ENCODE results near the gene APH1A. TPM values are rescaled to one million over a fixed set of nuclear protein-coding genes. Genes with fewer than 3 reads are reported as not detected.

APH1A gene
- total and polyA plus RNA-seq, 2 of the 13 experiments (the other 11 are each of a cell fraction or from before 2014, with no cell fraction given): 114 to 130 TPM

GRCh38 chr1:150268340-150268704, 494 bp downstream of the APH1A start (continued):
- 0 out of 2 replicates have a peak, but pooled peaks have one; percentile 52 for TF ChIP-seq ZBTB4 (CRISPR knock-in tag; IDR thresholded peaks at IDR 0.05; ENCODE audit: borderline replicate concordance)
- no peak for TF ChIP-seq ZNF503 (CRISPR knock-in tag; IDR thresholded peaks at IDR 0.05)
- no peak for TF ChIP-seq MAZ (IDR thresholded peaks at IDR 0.05; ENCODE audit: borderline replicate concordance, low read depth, low read length)
- TF ChIP-seq MAZ (CRISPR knock-in tag; IDR thresholded peaks at IDR 0.05; ENCODE audit: low read depth): no peak
- peak; percentile 61; the same call in 1 of the 2 replicates for TF ChIP-seq PAX8 (CRISPR knock-in tag; IDR thresholded peaks at IDR 0.05; ENCODE audit: borderline replicate concordance)
- TF ChIP-seq MTERF4 (CRISPR knock-in tag; IDR thresholded peaks at IDR 0.05): 0 out of 2 replicates have a peak, but pooled peaks have one; percentile 11
- TF ChIP-seq MXD1 (CRISPR knock-in tag; IDR thresholded peaks at IDR 0.05): no peak
- TF ChIP-seq GATAD2A (CRISPR knock-in tag; IDR thresholded peaks at IDR 0.05): no peak
- TF ChIP-seq KLF13 (CRISPR knock-in tag; IDR thresholded peaks at IDR 0.05): 0 out of 2 replicates have a peak, but pooled peaks have one; percentile 58
- TF ChIP-seq ZNF558 (CRISPR knock-in tag; IDR thresholded peaks at IDR 0.05; ENCODE audit: borderline replicate concordance): 0 out of 2 replicates have a peak, but pooled peaks have one; percentile 54
- TF ChIP-seq ARNTL (CRISPR knock-in tag; IDR thresholded peaks at IDR 0.05): 0 out of 2 replicates have a peak, but pooled peaks have one; percentile 28
- TF ChIP-seq ZNF777 (CRISPR knock-in tag; IDR thresholded peaks at IDR 0.05): no peak

All from HepG2 (cell line).